ENCODE results near the gene STBD1.

The STBD1 gene

GRCh38 chr4:76267811-76268210 lies 38.7 kb upstream of the STBD1 start:
- CTCF ChIA-PET, result interaction anchor here (1.2 kb wide), 1 partner anchor 11 kb away, joined by 3 read pairs; no protein-coding TSS in a partner anchor
- POLR2A ChIA-PET, result no interaction called here

GRCh38 chr4:76270244-76271175 lies 36.0 kb upstream of the STBD1 start:
- CTCF ChIA-PET, result interaction anchor here (1.5 kb wide), 1 partner anchor 90 kb away, joined by 4 read pairs; no protein-coding TSS in a partner anchor
- H3K4me3 ChIP-seq (ENCODE audit: low read depth, low read length), result no peak overlapping the region
- POLR2A ChIA-PET, result no interaction called here

More at GRCh38 chr4:76267811-76268210, 38.7 kb upstream of the STBD1 start:
- H3K4me3 ChIP-seq (ENCODE audit: low read depth, low read length), result no peak overlapping the region
- DNase-seq (ENCODE audit: low read depth, low spot score), result no peak
- no peak for TF ChIP-seq CTCF (IDR thresholded peaks at IDR 0.05; ENCODE audit: insufficient read depth, low read length, missing control alignments)

GRCh38 chr4:76271248-76271647 lies 35.3 kb upstream of the STBD1 start:
- CTCF ChIA-PET, result interaction anchor here (1.5 kb wide), 1 partner anchor 91 kb away, joined by 4 read pairs; no protein-coding TSS in a partner anchor
- no peak overlapping the region for H3K4me3 ChIP-seq (ENCODE audit: low read depth, low read length)
- TF ChIP-seq CTCF (IDR thresholded peaks at IDR 0.05; ENCODE audit: insufficient read depth, low read length, missing control alignments), result no peak
- POLR2A ChIA-PET, result no interaction called here
- no peak for DNase-seq (ENCODE audit: low read depth, low spot score)

More at GRCh38 chr4:76270244-76271175, 36.0 kb upstream of the STBD1 start:
- TF ChIP-seq CTCF (IDR thresholded peaks at IDR 0.05; ENCODE audit: insufficient read depth, low read length, missing control alignments), result no peak
- no peak for DNase-seq (ENCODE audit: low read depth, low spot score)

GRCh38 chr4:76272073-76272472 lies 34.5 kb upstream of the STBD1 start:
- no peak overlapping the region for H3K4me3 ChIP-seq (ENCODE audit: low read depth, low read length)
- no peak for DNase-seq (ENCODE audit: low read depth, low spot score)
- no peak for TF ChIP-seq CTCF (IDR thresholded peaks at IDR 0.05; ENCODE audit: insufficient read depth, low read length, missing control alignments)
- ChIA-PET POLR2A (no interaction called here), CTCF (no interaction called here)

- POLR2A ChIA-PET, result no interaction called here
- no peak overlapping the region for H3K4me3 ChIP-seq (ENCODE audit: low read depth, low read length)
- no peak for DNase-seq (ENCODE audit: low read depth, low spot score)
- CTCF ChIA-PET, result no interaction called here
- TF ChIP-seq CTCF (IDR thresholded peaks at IDR 0.05; ENCODE audit: insufficient read depth, low read length, missing control alignments), result no peak
Measured at GRCh38 chr4:76272582-76272981, 34.0 kb upstream of the STBD1 start.

GRCh38 chr4:76272999-76273398 lies 33.5 kb upstream of the STBD1 start:
- no peak overlapping the region for H3K4me3 ChIP-seq (ENCODE audit: low read depth, low read length)
- ChIA-PET CTCF (no interaction called here), POLR2A (no interaction called here)
- no peak for TF ChIP-seq CTCF (IDR thresholded peaks at IDR 0.05; ENCODE audit: insufficient read depth, low read length, missing control alignments)
- no peak for DNase-seq (ENCODE audit: low read depth, low spot score)
